Common myeloid progenitor, CD34-positive (primary cell): ENCODE measurements around the gene KLHL25.

Experiments
- CTCF ChIA-PET: fragments of 350-600 bp; sonication (Branson Sonifier 250); formaldehyde crosslinking; loops from one replicate; lab custom pipeline; 2021; ENCODE audit warnings: antibody characterized with exemption; lab: Charles Lee
- POLR2A ChIA-PET: fragments of 350-600 bp; sonication (Branson Sonifier 250); formaldehyde crosslinking; loops from one replicate; lab custom pipeline; 2021; ENCODE audit warnings: antibody characterized with exemption; lab: Charles Lee
- DNase-seq, 3 donors: peaks; one replicate each; pipeline versions ENCODE4 v3.0.0 to v3.0.0-alpha.2; 2013
- H3K27ac ChIP-seq, 2 experiments: 1 replicate in 1 of 2; 2 replicates in 1 of 2; pipeline ENCODE4 v1.7.0; 2013; ENCODE audit warnings: inconsistent platforms in 2 of 2, low read length in 2 of 2, mild to moderate bottlenecking in 2 of 2, low read depth in 1 of 2, moderate library complexity in 1 of 2; ENCODE audit not compliant: severe bottlenecking in 2 of 2, insufficient read depth in 1 of 2, poor library complexity in 1 of 2
- H3K27me3 ChIP-seq, 5 experiments: replicated peaks in 2 of 5; 1 replicate in 3 of 5; 2 replicates in 2 of 5; pipeline versions ENCODE4 v1.6.1 to v1.7.0; 2013; ENCODE audit warnings: low read length in 4 of 5, mild to moderate bottlenecking in 2 of 5, moderate library complexity in 2 of 5, inconsistent platforms in 1 of 5; ENCODE audit not compliant: insufficient read depth in 5 of 5, control insufficient read depth in 4 of 5
- H3K36me3 ChIP-seq, 4 experiments: 1 replicate in 2 of 4; 2 replicates in 2 of 4; pipeline versions ENCODE4 v1.6.1 to v1.7.0; 2013; ENCODE audit warnings: low read length in 3 of 4, control low read depth in 1 of 4, mild to moderate bottlenecking in 1 of 4; ENCODE audit not compliant: control insufficient read depth in 4 of 4, insufficient read depth in 4 of 4
- H3K4me1 ChIP-seq, 4 experiments: 1 replicate in 3 of 4; 2 replicates in 1 of 4; pipeline versions ENCODE4 v1.6.1 to v1.7.1; 2013; ENCODE audit warnings: low read length in 3 of 4, mild to moderate bottlenecking in 3 of 4, control low read depth in 1 of 4, inconsistent platforms in 1 of 4, moderate library complexity in 1 of 4; ENCODE audit not compliant: control insufficient read depth in 4 of 4, insufficient read depth in 4 of 4; ENCODE audit errors: control extremely low read depth in 1 of 4
- H3K4me3 ChIP-seq, 7 experiments: 1 replicate in 4 of 7; 2 replicates in 3 of 7; pipeline versions ENCODE4 v1.5.1 to v1.7.0; 2013; ENCODE audit warnings: mild to moderate bottlenecking in 7 of 7, low read length in 6 of 7, moderate library complexity in 6 of 7, inconsistent platforms in 2 of 7, low read depth in 2 of 7, control low read depth in 1 of 7; ENCODE audit not compliant: insufficient read depth in 4 of 7, control insufficient read depth in 1 of 7; ENCODE audit errors: extremely low read depth in 1 of 7
- H3K9me3 ChIP-seq, 5 experiments: 1 replicate in 4 of 5; 2 replicates in 1 of 5; pipeline versions ENCODE4 v1.6.1 to v1.7.1; 2013; ENCODE audit warnings: low read length in 4 of 5, mild to moderate bottlenecking in 2 of 5, inconsistent platforms in 1 of 5, low read depth in 1 of 5, moderate library complexity in 1 of 5; ENCODE audit not compliant: control insufficient read depth in 4 of 5, insufficient read depth in 2 of 5; ENCODE audit errors: control extremely low read depth in 1 of 5
- WGBS: methylation state at CpG from one replicate; pipeline ENCODE4 v1.1.5; 2013; ENCODE audit not compliant: insufficient coverage; 5-methylcytosine and 5-hydroxymethylcytosine counted together

Gene KLHL25

GRCh38 chr15:85756411-85757072, 38.2 kb downstream of the KLHL25 start:
- ChIA-PET POLR2A (no interaction called here), CTCF (no interaction called here)
- no peaks in the 10 kb centered on the region for H3K9me3 ChIP-seq
- no peak for DNase-seq
- WGBS = 93% methylated on average over 8 of the region's 9 CpGs
- H3K36me3 ChIP-seq = no peaks in the 10 kb centered on the region
- H3K27ac ChIP-seq = no peak overlapping the region
- H3K4me3 ChIP-seq = no peak overlapping the region
- H3K4me1 ChIP-seq = peaks cover 0 to 29% (median 16%) of the 10 kb centered on the region in 4 experiments
- no peaks in the 10 kb centered on the region for H3K27me3 ChIP-seq

- Histone ChIP-seq H3K4me3 (no peak overlapping the region), H3K4me1 (peaks cover 0 to 35% (median 19%) of the 10 kb centered on the region in 4 experiments), H3K9me3 (no peaks in the 10 kb centered on the region), H3K27ac (no peak overlapping the region), H3K36me3 (no peaks in the 10 kb centered on the region), H3K27me3 (no peaks in the 10 kb centered on the region)
- DNase-seq = no peak
- POLR2A ChIA-PET = interaction anchor here (0.5 kb wide), 1 partner anchor 947 kb away, joined by 3 read pairs; no protein-coding TSS in a partner anchor
- CTCF ChIA-PET = interaction anchor here (0.9 kb wide), 1 partner anchor 76 kb away, joined by 3 read pairs; no protein-coding TSS in a partner anchor
- WGBS = 98% methylated on average over 4 of the region's 4 CpGs
Observed at GRCh38 chr15:85755942-85756341, 38.8 kb downstream of the KLHL25 start.

- Histone ChIP-seq H3K36me3 (no peaks in the 10 kb centered on the region), H3K27ac (no peak overlapping the region), H3K4me1 (peaks cover 0 to 36% (median 19%) of the 10 kb centered on the region in 4 experiments), H3K9me3 (no peaks in the 10 kb centered on the region), H3K27me3 (no peaks in the 10 kb centered on the region), H3K4me3 (no peak overlapping the region)
- WGBS = 96% methylated on average over 11 of the region's 11 CpGs
- ChIA-PET CTCF (interaction anchor here (0.9 kb wide), 2 partner anchors 77 to 82 kb away, joined by 3 read pairs; no protein-coding TSS in a partner anchor), POLR2A (interaction anchor here (0.5 kb wide), 1 partner anchor 947 kb away, joined by 3 read pairs; no protein-coding TSS in a partner anchor)
- DNase-seq = no peak
Observed at GRCh38 chr15:85755471-85755870, 39.3 kb downstream of the KLHL25 start.

GRCh38 chr15:85754989-85755388, 39.7 kb downstream of the KLHL25 start:
- Histone ChIP-seq H3K27me3 (no peaks in the 10 kb centered on the region), H3K9me3 (no peaks in the 10 kb centered on the region), H3K36me3 (no peaks in the 10 kb centered on the region), H3K27ac (no peak overlapping the region), H3K4me3 (no peak overlapping the region), H3K4me1 (peaks cover 0 to 36% (median 19%) of the 10 kb centered on the region in 4 experiments)
- POLR2A ChIA-PET = no interaction called here
- CTCF ChIA-PET = interaction anchor here (0.9 kb wide), 2 partner anchors 77 to 82 kb away, joined by 3 read pairs; no protein-coding TSS in a partner anchor
- DNase-seq = no peak
- 92% methylated on average over 5 of the region's 7 CpGs for WGBS

- peaks cover 0 to under 1% (median under 1%) of the 10 kb centered on the region in 4 experiments for H3K36me3 ChIP-seq
- no peaks in the 10 kb centered on the region for H3K27me3 ChIP-seq
- CTCF ChIA-PET = no interaction called here
- POLR2A ChIA-PET = no interaction called here
- no peaks in the 10 kb centered on the region for H3K9me3 ChIP-seq
- DNase-seq = peak in 1 of 3 donors; percentile 7
- no peak overlapping the region for H3K27ac ChIP-seq
- H3K4me3 ChIP-seq = no peak overlapping the region
- WGBS = 82% methylated on average over 10 of the region's 10 CpGs
- peaks cover 0 to 36% (median 19%) of the 10 kb centered on the region in 4 experiments for H3K4me1 ChIP-seq
Observed at GRCh38 chr15:85753791-85754452, 40.8 kb downstream of the KLHL25 start.

GRCh38 chr15:85753261-85753660, 41.5 kb downstream of the KLHL25 start:
- H3K4me1 ChIP-seq = peaks cover 0 to 36% (median 19%) of the 10 kb centered on the region in 4 experiments
- no CpG with 5 or more reads among the region's 1 CpG for WGBS
- ChIA-PET POLR2A (no interaction called here), CTCF (interaction anchor here (1.4 to 2.2 kb wide), 2 partner anchors 36 to 87 kb away, joined by 4 to 6 read pairs; no protein-coding TSS in a partner anchor)
- H3K27ac ChIP-seq = no peak overlapping the region
- H3K4me3 ChIP-seq = no peak overlapping the region
- H3K36me3 ChIP-seq = peaks cover 0 to 7% (median 7%) of the 10 kb centered on the region in 4 experiments
- H3K9me3 ChIP-seq = no peaks in the 10 kb centered on the region
- H3K27me3 ChIP-seq = no peaks in the 10 kb centered on the region
- DNase-seq = no peak
